IPS-20b (cell line): ENCODE results near the gene ARHGAP44.

ENCODE experiments used
- H3K27ac ChIP-seq: one replicate; pipeline ENCODE4 v1.5.1; 2013; ENCODE audit warnings: low read length
- H3K27me3 ChIP-seq: 2 replicates; pipeline ENCODE4 v1.6.1; 2013; ENCODE audit warnings: mild to moderate bottlenecking, low read length, inconsistent platforms; ENCODE audit not compliant: insufficient read depth
- H3K36me3 ChIP-seq: 2 replicates; pipeline ENCODE4 v1.6.1; 2013; ENCODE audit warnings: low read depth, mild to moderate bottlenecking, inconsistent platforms, low read length, moderate library complexity; ENCODE audit not compliant: insufficient read depth
- H3K4me1 ChIP-seq: 2 replicates; pipeline ENCODE4 v1.6.1; 2013; ENCODE audit warnings: mild to moderate bottlenecking, control low read depth, inconsistent platforms, low read length, moderate library complexity; ENCODE audit not compliant: insufficient read depth
- H3K4me3 ChIP-seq: 2 replicates; pipeline ENCODE4 v1.5.1; 2013; ENCODE audit warnings: mild to moderate bottlenecking, low read length, inconsistent platforms
- H3K9ac ChIP-seq: 2 replicates; pipeline ENCODE4 v1.6.1; 2013; ENCODE audit warnings: low read depth, mild to moderate bottlenecking, inconsistent platforms, low read length, moderate library complexity
- H3K9me3 ChIP-seq: 2 replicates; pipeline ENCODE4 v1.6.1; 2013; ENCODE audit warnings: mild to moderate bottlenecking, low read depth, low read length, inconsistent platforms; ENCODE audit not compliant: insufficient read depth

Gene ARHGAP44

DNA sequence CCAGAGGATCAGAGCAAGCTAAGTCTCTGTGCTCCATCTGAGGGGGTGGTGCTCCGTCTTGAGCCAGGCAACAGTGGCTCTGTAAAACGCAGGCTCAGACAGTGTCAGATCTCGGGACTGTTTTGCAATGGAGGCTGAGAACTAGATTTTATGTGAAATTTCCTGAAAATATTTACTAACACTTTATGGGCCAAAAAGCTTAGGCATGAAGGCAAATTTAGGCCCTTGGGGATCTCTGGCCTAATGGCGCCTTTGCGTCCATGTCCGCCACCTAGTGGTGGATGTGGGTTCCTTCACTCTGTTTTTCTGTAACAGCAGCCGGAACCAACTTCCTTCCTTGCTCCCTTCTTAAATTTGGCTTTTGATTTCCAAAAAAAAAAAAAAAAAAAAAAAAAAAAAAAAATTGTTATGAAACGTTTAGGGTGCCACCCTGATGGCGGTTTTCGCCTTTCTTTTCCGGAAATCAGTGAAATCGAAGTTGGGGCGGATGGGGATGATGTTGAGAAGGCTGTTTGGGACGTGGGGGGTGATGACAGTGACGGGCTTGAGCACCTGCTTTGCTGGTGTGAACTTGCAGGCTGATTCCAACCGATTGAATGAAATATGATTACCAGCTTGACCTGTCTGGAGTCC is 242.5 kb downstream of the ARHGAP44 start:
- no peak overlapping the region for H3K27ac ChIP-seq
- no peak overlapping the region for H3K9ac ChIP-seq
- no peaks in the 10 kb centered on the region for H3K36me3 ChIP-seq
- no peaks in the 10 kb centered on the region for H3K4me1 ChIP-seq
- H3K4me3 ChIP-seq, result no peak overlapping the region
- no peaks in the 10 kb centered on the region for H3K27me3 ChIP-seq
- no peaks in the 10 kb centered on the region; the same call in 1 of the 2 replicates for H3K9me3 ChIP-seq

DNA sequence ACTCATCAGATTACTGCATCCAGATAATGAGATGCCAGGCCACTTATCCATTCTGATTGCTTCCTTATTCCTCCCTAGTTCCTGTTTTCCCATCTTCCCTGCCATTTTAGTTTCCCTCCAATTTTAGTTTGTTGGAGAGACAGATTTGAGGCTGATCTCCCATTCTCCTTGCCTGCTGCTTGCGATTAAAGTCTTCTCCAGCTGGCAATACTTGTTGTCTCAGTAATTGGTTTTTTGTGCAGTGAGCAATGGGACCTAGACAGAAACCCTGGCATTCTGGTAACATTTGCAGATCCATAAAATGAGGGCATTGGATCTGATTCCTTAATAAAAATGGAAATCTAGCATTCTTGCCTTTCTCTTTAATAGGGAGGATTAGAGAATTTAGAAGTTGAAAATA is 246.1 kb downstream of the ARHGAP44 start:
- Histone ChIP-seq H3K36me3 (no peaks in the 10 kb centered on the region), H3K4me3 (no peak overlapping the region), H3K27ac (no peak overlapping the region), H3K4me1 (no peaks in the 10 kb centered on the region), H3K9me3 (no peaks in the 10 kb centered on the region; the same call in 1 of the 2 replicates), H3K9ac (no peak overlapping the region), H3K27me3 (no peaks in the 10 kb centered on the region)

DNA sequence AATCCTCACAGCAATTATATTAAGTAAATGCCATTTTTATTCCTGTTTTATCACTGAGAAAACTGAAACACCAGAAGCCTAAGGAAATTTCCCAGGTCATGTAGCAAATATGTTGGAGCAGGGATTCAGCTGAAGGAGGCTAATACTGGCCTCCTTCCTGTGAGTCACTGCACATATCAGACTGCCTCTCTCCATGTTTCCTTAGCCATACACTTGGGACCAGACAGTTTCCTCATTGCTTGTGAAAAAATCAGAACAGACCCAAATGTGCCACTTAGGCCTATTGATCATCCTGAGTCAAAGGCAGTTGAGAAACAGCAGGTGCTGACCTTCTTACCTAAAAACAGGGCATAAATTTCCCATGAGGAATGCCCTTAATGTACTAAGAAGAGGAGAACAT is 247.5 kb downstream of the ARHGAP44 start:
- no peaks in the 10 kb centered on the region for H3K36me3 ChIP-seq
- no peak overlapping the region for H3K27ac ChIP-seq
- peaks cover 11% of the 10 kb centered on the region; the same call in 1 of the 2 replicates for H3K4me1 ChIP-seq
- H3K9ac ChIP-seq, result no peak overlapping the region
- H3K4me3 ChIP-seq, result no peak overlapping the region
- H3K27me3 ChIP-seq, result no peaks in the 10 kb centered on the region
- H3K9me3 ChIP-seq, result no peaks in the 10 kb centered on the region; the same call in 1 of the 2 replicates

DNA sequence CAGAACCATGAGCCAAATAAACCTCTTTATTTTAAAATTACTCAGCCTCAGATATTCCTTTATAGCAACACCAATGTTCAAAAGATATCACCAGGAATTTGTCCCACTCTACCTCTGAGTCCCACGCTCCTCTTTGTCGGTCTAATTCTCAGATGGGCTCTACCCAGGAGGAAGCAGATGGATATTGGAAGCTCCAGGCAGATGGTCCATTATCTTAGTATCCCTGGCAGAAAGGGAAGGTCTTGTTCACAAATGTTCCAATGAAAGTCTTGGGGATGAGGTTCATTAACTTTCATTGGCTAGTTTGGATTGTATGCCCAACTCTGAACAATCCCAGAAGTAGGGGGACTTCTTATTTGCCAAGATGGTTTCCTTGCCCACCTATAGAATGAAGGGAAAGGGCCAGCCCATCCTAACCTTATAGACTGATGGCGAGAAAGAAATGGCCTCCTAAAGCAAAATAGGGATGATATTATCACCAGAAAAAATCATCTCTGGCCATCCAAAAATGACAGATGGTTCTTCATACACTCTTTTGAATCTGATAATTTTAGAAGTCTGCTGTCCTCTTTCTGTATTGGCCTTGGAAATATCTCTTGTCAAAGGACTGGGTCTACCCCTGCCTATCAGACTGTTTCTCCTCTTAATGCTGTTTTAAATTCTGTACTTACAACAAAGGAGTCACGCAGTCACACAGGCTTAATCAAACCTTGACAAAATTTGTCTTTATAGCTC is 249.8 kb downstream of the ARHGAP44 start:
- no peaks in the 10 kb centered on the region for H3K27me3 ChIP-seq
- H3K4me3 ChIP-seq, result no peak overlapping the region
- H3K9me3 ChIP-seq, result no peaks in the 10 kb centered on the region; the same call in 1 of the 2 replicates
- no peak overlapping the region for H3K9ac ChIP-seq
- peaks cover 11% of the 10 kb centered on the region; the same call in 1 of the 2 replicates for H3K4me1 ChIP-seq
- no peaks in the 10 kb centered on the region for H3K36me3 ChIP-seq
- H3K27ac ChIP-seq, result no peak overlapping the region
